ENCODE measurements around the gene SELENOO.
A peak's percentile ranks its signal among the peaks of the same experiment; 100 is the strongest.
"Not testable (repeated sequence)": the region's sequence is repeated elsewhere in the genome, so short reads cannot be mapped to it uniquely, and the experiment has no call there.

The SELENOO gene

GRCh38 chr22:50196256-50196655 lies 4.6 kb upstream of the SELENOO start:
- H3K4me3 ChIP-seq (ENCODE audit: low read length), result no peak overlapping the region
- no peak for TF ChIP-seq ZNF274 (IDR thresholded peaks at IDR 0.05; ENCODE audit: low read depth, low read length)

GRCh38 chr22:50197000-50197800 lies 3.6 kb upstream of the SELENOO start:
- no peak overlapping the region for H3K4me3 ChIP-seq (ENCODE audit: low read length)
- no peak for TF ChIP-seq ZNF274 (IDR thresholded peaks at IDR 0.05; ENCODE audit: low read depth, low read length)

- no peak for TF ChIP-seq ZNF274 (IDR thresholded peaks at IDR 0.05; ENCODE audit: low read depth, low read length)
- H3K4me3 ChIP-seq (ENCODE audit: low read length), result no peak overlapping the region
These were observed 2.8 kb upstream of the SELENOO start for GRCh38 chr22:50197856-50198623.

- no peak for TF ChIP-seq ZNF274 (IDR thresholded peaks at IDR 0.05; ENCODE audit: low read depth, low read length)
- no peak overlapping the region for H3K4me3 ChIP-seq (ENCODE audit: low read length)
These were observed 2.2 kb upstream of the SELENOO start for GRCh38 chr22:50198624-50199017.

- no peak overlapping the region for H3K4me3 ChIP-seq (ENCODE audit: low read length)
These were observed 1.5 kb upstream of the SELENOO start for GRCh38 chr22:50199251-50199721.

GRCh38 chr22:50199829-50200460 lies 866 bp upstream of the SELENOO start:
- no peak for TF ChIP-seq ZNF274 (IDR thresholded peaks at IDR 0.05; ENCODE audit: low read depth, low read length)
- H3K4me3 ChIP-seq (ENCODE audit: low read length), result peak overlapping the region; percentile 85

More at GRCh38 chr22:50199251-50199721, 1.5 kb upstream of the SELENOO start:
- no peak for TF ChIP-seq ZNF274 (IDR thresholded peaks at IDR 0.05; ENCODE audit: low read depth, low read length)

GRCh38 chr22:50201191-50202129 lies 649 bp downstream of the SELENOO start:
- peak overlapping the region; percentile 61 for H3K4me3 ChIP-seq (ENCODE audit: low read length)
- no peak for TF ChIP-seq ZNF274 (IDR thresholded peaks at IDR 0.05; ENCODE audit: low read depth, low read length)

GRCh38 chr22:50202130-50202666 lies 1.4 kb downstream of the SELENOO start:
- no peak for TF ChIP-seq ZNF274 (IDR thresholded peaks at IDR 0.05; ENCODE audit: low read depth, low read length)

GRCh38 chr22:50203288-50203687 lies 2.5 kb downstream of the SELENOO start:
- no peak for TF ChIP-seq ZNF274 (IDR thresholded peaks at IDR 0.05; ENCODE audit: low read depth, low read length)
- H3K4me3 ChIP-seq (ENCODE audit: low read length), result no peak overlapping the region

More at GRCh38 chr22:50202130-50202666, 1.4 kb downstream of the SELENOO start:
- peak overlapping the region; percentile 61; the same call in 1 of the 2 replicates for H3K4me3 ChIP-seq (ENCODE audit: low read length)

- no peak for TF ChIP-seq ZNF274 (IDR thresholded peaks at IDR 0.05; ENCODE audit: low read depth, low read length)
- H3K4me3 ChIP-seq (ENCODE audit: low read length), result no peak overlapping the region
These were observed 3.8 kb downstream of the SELENOO start for GRCh38 chr22:50204571-50204970.

GRCh38 chr22:50204998-50205397 lies 4.2 kb downstream of the SELENOO start:
- not testable (repeated sequence) for H3K4me3 ChIP-seq (ENCODE audit: low read length)

- no peak overlapping the region for H3K4me3 ChIP-seq (ENCODE audit: low read length)
- TF ChIP-seq ZNF274 (IDR thresholded peaks at IDR 0.05; ENCODE audit: low read depth, low read length), result no peak
These were observed 5.2 kb downstream of the SELENOO start for GRCh38 chr22:50205781-50206569.
